GM10266 (cell line): ENCODE data around the gene MT1E.

ENCODE experiments used
- DNase-seq: peaks from one replicate; pipeline ENCODE4 v3.0.0; 2012; ENCODE audit errors: extremely low spot score
- TF ChIP-seq, protein P1 (sequence below): IDR thresholded peaks from 2 replicates; pipeline ENCODE4 v1.5.1; 2012; ENCODE audit warnings: mild to moderate bottlenecking, low read depth; ENCODE audit not compliant: control insufficient read depth, insufficient read depth; ENCODE audit errors: missing control alignments

Gene MT1E

GRCh38 chr16:56588781-56589140, 36.8 kb upstream of the MT1E start:
- DNase-seq: no peak
- TF ChIP-seq, protein P1, sequence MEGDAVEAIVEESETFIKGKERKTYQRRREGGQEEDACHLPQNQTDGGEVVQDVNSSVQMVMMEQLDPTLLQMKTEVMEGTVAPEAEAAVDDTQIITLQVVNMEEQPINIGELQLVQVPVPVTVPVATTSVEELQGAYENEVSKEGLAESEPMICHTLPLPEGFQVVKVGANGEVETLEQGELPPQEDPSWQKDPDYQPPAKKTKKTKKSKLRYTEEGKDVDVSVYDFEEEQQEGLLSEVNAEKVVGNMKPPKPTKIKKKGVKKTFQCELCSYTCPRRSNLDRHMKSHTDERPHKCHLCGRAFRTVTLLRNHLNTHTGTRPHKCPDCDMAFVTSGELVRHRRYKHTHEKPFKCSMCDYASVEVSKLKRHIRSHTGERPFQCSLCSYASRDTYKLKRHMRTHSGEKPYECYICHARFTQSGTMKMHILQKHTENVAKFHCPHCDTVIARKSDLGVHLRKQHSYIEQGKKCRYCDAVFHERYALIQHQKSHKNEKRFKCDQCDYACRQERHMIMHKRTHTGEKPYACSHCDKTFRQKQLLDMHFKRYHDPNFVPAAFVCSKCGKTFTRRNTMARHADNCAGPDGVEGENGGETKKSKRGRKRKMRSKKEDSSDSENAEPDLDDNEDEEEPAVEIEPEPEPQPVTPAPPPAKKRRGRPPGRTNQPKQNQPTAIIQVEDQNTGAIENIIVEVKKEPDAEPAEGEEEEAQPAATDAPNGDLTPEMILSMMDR: no peak

- no peak for DNase-seq
- TF ChIP-seq, protein P1: no peak
Measured at GRCh38 chr16:56589141-56590039, 36.2 kb upstream of the MT1E start, which contains the start of gene MT3. Gene MT3 (plus strand): TSS chr16:56589528. CDS start chr16:56589591, 63 bp downstream.

DNA sequence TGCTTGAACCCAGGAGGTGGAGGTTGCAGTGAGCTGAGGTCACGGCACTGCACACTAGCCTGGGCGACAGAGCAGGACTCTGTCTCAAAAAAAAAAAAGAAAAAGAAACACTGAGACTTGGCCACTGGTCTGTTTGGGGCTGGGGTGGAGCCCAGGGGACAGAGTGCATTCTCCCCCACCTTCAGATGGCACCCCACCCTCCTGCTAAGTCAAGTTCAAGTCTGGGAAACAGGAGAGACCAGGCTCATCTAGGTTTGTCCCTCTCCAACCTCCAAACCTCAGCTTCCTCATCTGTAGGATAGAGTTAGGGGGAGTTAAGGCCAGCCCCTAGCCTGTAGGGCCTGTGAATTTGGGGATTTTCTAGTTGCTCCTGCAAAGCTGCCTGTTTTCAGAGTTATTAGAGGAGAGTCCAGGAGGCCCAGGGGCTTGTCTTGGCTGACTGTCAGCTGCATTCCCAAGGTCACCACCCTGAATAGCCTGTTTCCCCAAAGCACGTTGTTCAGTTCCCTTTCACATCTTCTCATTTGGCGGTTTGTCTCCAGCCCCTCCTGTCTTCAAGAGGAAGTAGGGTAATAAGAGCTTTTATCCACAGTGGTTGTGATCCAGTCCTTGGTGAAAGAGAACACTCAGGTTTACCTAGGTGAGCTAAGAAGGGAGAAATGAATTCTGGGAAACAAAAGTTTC, 34.1 kb upstream of the MT1E start:
- no peak for DNase-seq
- TF ChIP-seq, protein P1: no peak

DNA sequence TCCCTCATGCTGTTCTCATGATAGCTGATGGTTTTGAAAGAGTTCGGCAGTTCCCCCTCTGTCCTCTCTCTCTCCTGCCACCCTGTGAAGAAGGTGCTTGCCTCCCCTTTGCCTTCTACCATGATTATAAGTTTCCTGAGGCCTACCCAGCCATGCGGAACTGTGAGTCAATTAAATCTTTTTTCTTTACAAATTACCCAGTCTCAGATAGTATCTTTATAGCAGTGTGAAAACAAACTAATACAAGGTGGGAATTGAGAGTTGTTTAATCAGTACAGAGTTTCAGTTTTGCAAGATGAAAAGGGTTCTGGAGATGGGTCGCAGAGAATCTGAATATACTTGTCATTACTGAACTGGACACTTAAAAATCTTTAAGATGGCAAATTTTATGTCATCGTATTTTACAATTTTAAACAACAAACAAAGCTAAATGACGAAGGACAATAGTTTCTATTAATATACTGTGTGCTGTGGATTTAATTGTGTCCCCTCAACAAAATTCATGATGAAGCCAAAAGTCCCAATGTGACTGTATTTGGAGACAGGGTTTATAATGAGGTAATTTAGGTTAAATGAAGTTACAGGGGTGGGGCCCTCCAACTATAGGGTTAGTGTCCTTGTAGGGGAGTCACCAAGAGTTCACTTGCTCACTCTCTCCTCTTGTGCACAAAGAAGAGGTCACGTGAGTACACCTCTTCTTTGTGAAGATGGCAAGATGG, 31.8 kb upstream of the MT1E start:
- TF ChIP-seq, protein P1: no peak
- DNase-seq: no peak

DNA sequence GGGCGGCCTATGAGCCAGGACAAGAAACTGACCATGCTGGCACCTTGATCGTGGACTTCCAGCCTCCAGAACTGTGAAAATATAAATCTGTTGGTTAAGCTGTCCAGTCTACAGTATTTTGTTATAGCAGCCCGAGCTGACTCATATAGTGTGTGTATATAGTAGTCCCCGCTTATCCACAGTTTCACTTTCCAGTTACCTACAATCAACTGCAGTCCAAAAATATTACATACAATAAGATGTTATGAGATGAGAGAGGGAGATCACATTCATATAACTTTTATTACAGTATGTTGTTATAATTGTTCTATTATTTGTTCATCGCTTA, 31.3 kb upstream of the MT1E start:
- TF ChIP-seq, protein P1: no peak

DNA sequence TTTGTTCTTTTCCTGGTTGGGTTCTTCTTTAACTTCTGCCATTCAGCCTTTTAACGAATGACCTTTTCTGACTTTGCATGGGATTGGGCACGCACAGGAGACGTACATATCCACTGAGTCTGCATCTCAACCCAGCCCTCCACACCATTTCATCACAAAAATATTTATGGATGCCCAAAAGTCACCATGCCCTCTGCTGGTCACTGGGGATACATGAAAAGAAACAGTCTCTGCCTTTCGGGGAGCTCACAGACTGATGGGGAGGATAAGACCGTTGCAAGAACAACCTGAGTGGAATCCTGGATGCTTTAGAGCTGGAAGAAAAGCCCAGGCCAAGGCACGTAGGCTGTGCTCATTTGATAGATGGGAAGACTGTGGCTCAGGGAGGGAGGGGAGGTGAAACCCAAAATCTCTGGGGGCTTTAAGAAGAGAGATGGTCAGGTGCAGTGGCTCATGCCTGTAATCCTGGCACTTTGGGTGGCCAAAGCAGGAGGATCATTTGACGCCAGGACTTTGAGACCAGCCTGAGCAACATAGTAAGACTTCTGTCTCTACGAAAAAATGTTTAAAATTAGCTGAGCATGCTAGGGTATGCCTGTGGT, 25.1 kb upstream of the MT1E start:
- peak; percentile 68 for DNase-seq
- TF ChIP-seq, protein P1: peak; percentile 55

More for the DNA sequence above, 31.3 kb upstream of the MT1E start:
- DNase-seq: no peak

- DNase-seq: no peak
- TF ChIP-seq, protein P1: no peak
Measured at GRCh38 chr16:56601325-56601724, 24.3 kb upstream of the MT1E start.
